Esophagus squamous epithelium (tissue), 4 donors: ENCODE measurements around the gene KAT6B.

Experiments
- CTCF ChIP-seq, 6 experiments: fragments of 450-650 bp in 4 of 6; fragments of 200-600 bp in 2 of 6; sonication (generic) in 2 of 6; IDR thresholded peaks; one replicate each; pipeline ENCODE4 v1.5.1; 2016 to 2019; ENCODE audit warnings: antibody characterized with exemption in 6 of 6, mild to moderate bottlenecking in 4 of 6, moderate library complexity in 4 of 6
- POLR2A ChIP-seq, 4 donors: fragments of 450-650 bp; IDR thresholded peaks; one replicate each; pipeline ENCODE4 v1.6.1; 2017; ENCODE audit warnings: antibody characterized with exemption in 4 of 4, mild to moderate bottlenecking in 4 of 4, moderate library complexity in 3 of 4

GRCh38 chr10:74808501-74808900 lies 17.9 kb upstream of the KAT6B start:
- TF ChIP-seq CTCF (IDR thresholded peaks at IDR 0.05): no peak
- TF ChIP-seq POLR2A (IDR thresholded peaks at IDR 0.05): no peak
